Measurements from ENCODE around the gene SPEM1.

The SPEM1 gene

GRCh38 chr17:7419819-7420610, at the start of gene SPEM1:
SPEM1 (plus strand) TSS chr17:7420324; CDS start chr17:7420385, 61 bp downstream.
- no peak for DNase-seq

DNA sequence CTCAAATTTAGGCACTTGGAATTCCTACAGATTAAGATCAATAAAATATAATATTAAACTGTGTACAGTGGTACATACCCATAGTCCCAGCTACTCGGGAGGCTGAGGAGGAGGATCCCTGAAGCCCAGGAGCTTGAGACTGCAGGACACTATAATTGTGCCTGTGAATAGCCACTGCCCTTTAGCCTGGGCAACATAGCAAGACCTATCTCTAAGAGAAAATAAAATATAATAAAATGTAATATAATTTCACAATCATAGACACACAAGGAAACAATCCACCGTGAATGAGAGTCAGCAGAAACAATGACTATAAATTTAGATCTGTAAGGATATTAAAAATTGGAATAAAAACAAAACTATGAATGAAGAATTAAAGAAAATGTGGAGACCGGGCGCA, 49.3 kb upstream of the SPEM1 start:
- no peak for DNase-seq

DNA sequence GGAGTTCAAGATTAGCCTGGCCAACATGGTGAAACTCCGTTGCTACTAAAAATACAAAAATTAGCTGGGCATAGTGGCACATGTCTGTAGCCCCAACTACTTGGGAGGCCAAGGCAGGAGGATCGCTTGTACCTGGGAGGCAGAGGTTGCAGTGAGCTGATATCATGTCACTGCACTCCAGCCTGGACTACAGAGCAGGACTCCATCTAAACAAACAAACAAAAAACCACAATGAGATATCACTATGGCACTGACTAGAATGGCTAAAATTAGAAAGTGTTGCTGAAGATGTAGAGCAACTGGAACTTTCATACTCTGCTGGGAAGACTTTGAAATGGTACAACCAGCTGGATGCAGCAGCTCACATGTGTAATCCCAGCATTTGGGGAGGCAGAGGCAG, 45.8 kb upstream of the SPEM1 start:
- no peak for DNase-seq

DNA sequence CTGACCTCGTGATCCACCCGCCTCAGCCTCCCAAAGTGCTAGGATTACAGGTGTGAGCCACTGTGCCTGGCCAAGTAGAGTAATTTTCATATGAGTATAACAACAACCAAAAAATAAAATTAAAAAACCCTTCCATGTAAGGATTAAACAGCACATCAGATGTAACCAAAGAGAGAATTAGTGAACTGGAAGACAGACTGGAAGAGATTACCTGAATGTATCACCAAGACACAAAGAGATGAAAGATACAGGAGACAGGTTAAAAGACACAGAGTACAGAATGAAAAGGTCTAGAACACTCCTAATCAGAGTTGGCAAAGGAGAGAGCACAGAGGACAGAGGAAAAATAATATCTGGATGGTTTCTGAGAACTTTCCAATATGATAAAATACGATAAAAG, 41.0 kb upstream of the SPEM1 start:
- no peak for DNase-seq

GRCh38 chr17:7380321-7380720, 39.8 kb upstream of the SPEM1 start:
- no peak for DNase-seq

DNA sequence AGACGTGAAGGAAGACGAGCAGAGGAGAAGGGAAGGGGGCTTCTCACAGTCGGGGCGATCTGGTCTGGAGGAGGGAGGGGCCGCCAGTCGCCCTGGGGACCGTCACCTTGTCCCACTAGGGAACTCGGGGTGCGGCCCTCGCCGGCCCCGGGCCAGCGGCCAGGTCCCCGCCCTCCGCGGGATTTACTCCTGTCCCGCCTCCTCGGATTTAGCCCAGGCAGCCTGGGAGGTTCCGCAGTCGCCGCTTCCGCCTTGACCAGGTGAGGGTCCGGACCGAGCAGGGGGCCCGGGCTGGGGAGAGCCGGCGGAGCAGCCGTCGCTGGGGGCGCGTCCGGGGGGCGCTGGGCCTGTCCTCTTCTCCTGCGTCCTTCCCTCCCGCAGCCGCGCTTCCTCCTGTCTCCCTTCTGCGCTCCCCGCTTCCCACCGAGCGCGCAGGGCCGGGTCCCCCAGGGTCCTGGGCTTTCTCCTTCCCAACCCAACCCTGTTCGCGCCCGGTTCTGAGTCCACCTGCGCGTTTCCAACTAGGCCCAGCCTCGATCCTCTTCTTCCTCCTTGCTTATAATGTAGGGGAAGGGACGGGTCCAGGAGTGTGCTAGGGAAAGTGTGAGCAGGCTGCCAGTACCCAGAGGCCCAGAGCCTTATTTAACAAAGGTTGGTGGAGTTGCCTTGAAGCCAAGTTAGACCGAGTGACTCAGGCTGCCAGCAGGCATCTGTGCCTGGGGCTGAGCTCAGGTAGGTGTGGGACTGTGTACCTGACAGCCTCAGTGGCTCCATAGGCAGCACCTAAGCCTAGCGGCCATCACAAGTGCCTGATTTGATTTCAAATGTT, 39.1 kb upstream of the SPEM1 start, which contains the start of gene TNK1:
Gene TNK1 (plus strand): TSS at position 235 of the 829 bp plus-strand sequence. CDS start 1,838 bp downstream, outside the sequence.
- DNase-seq, result no peak

- DNase-seq, result no peak
Measured at GRCh38 chr17:7382901-7383300, 37.2 kb upstream of the SPEM1 start.

- no peak for DNase-seq
Measured at GRCh38 chr17:7383371-7383741, 36.8 kb upstream of the SPEM1 start.

- no peak for DNase-seq
Measured at GRCh38 chr17:7383742-7384488, 36.2 kb upstream of the SPEM1 start.

- DNase-seq, result no peak
Measured at GRCh38 chr17:7384489-7385081, 35.5 kb upstream of the SPEM1 start.

GRCh38 chr17:7388856-7389255, 31.3 kb upstream of the SPEM1 start:
- DNase-seq, result no peak

DNA sequence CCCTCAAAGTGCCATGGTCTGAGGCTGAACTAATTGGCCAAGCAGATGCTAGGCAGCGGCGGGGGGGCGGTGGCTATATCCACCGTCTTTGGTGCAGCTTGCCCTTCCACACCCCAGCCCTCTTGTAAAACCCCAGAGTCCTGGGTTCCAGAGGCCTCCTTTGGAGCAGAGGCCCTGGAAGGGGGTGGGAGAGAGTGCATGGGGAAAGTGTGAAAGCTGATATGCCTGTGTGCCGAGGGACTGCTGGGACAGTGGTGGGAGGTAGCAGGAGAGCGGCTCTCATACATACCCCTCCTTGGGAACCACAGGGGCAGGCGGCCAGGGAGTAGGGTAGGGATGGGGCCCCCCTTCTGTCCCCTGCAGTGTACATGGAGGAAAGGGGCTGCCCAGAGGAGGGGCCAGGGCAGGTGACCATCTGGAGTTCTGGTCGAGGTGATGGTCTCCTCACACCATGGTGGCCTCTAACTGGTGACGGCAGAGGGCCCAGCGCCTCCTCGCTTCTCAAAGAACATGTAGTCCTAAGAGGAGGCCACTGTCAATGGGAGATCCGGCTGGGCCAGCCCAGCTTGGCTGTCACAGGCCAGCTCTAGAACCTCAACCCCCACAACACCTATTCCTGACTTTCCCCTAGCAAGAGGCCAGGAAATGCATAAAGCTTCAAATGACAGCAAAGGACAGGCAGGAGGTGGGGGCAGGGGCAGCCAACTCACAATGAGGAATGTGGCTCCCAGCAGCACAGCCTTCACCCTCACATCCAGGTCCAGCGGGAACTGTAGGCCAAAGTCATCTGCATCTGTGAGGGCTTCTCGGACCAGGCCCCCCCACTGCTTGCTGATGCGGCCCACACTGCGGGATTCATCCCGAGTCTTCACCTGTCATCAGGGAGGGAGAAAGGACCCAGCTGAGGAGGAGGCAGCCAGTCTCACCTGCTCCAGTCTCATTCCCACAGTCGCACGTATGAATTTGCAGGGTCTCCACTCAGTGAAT, 29.9 kb upstream of the SPEM1 start:
- no peak for DNase-seq

- no peak for DNase-seq
Measured at GRCh38 chr17:7391307-7391706, 28.8 kb upstream of the SPEM1 start.

DNA sequence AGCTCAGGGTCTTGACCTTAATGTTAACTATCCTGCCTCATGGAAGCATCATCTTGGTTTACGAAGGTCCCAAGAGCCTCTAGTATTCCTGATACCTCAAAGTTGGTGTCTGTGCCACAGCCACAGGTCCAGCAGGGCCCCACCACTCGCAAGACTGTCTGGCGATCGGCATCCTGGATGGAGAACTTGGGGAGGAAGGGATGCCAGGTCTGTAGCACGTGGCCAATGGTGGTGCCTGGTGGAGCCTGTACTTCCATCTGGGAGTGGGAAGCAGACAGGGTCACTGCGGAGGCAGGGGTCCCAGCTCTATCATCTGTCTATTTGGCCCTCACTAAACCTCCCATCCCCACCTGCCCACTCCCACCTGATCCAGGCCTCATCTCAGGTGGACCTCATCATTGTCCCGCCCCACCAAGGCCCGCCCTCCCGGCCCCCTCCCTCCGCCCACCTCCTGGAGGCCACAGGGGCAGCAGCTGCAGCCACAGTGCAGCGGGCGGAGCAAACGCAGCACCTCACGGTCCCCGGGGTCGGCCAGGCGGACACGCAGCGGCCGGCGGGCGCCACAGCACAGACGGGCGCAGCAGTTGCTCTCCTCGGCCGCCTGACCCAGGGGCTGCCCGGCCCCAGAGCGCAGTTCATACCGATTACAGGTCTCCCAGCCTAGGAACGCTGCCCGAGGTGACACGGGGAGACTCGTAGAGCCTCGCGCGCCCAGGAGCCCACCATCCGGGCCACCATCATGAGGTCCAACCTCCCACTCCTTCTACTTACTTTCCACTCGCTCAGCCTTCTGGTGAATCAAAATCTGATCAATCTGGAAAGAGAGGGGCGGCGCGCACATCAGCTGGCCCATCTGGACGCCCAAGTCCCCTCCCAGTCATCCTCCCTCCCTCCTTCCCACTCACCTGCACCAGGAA, 27.2 kb upstream of the SPEM1 start:
- no peak for DNase-seq

DNA sequence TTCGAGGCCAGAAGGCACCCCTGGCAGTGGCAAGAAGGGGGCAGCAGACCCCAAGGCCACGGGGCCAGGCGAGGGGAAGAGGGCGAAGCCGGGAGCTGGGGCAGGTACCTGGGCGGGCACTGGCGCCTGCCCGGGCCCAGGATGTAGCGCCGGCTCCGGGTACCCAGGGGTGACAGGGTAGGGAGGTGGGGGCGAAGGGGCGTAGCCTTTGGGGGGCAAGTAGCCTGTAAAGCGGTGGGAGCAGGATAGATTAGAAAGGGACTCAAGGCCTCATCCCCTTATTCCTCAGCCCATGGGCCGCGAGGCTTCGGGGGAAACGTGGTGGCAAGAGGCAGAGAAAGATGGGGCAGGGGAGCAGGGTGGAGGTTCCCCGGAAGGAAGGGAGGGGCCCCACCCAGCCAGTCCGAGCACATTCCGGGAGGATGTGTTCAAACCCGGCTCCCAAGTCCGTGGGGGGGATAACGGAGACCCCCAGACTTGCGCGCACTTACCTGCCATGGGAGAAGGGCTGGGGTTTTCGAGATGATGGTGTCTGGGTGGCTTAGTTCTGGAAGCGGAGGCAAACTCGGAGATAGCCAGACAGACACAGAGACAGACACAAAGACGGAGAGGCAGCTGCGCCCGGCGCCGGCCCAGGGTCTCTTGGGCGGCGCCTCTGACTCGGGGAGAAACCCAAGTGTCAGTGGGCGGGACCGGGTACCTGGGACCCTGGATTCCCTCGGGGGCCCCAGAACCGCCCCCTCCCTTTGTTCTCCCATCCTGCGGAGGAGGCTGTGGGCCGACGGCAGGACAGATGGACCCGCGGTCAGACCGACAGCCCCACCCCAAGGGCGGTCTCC, 26.3 kb upstream of the SPEM1 start:
- peak; percentile 73 for DNase-seq

DNA sequence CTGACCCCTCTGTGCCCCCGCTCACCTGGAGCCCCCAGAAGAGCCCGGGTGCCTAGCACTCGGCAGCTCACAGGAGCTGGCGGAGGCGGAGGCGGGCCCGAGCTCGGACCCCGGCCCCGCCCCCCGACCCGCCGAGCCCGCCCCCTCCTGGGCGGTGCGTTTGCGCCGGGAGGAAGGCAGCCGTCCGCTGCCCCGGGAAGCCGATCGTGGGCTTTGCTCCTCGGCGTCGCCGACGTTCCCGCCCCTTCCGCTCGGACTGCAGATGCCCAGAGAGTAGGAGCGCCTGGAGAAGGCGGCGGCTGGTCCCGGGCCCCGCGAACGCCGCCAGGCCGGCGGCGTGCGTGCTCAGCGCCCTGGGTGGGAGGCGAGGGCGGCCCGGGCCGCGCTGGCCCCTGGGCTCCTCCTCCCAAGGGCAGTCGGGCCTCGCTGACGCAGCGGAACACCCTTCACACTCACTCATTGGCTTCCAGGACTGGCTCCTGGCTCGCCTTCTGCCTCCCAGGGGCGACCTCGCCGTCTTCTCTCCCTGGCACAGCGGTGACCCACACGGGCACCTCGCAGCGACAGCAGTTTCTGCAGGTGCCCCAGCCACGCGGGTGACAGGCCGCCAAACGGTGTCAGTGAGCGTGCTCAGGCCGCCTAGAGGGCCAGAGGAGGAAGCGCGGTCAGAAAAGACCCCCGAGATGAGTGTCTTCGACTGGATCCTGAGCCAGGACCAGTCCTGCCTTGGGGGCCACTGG, 25.5 kb upstream of the SPEM1 start, which contains the start of gene PLSCR3:
Gene PLSCR3 (minus strand): TSS at position 74 of the 740 bp plus-strand sequence. CDS start 415 bp downstream, outside the sequence.
- peak; percentile 68 for DNase-seq

- DNase-seq, result no peak
Measured at GRCh38 chr17:7396147-7396546, 24.0 kb upstream of the SPEM1 start.

- DNase-seq, result no peak
Measured at GRCh38 chr17:7398612-7399011, 21.5 kb upstream of the SPEM1 start.

All from NCI-H1436 (cell line).